ENCODE results near the gene RABGAP1L.
A peak's percentile ranks its signal among the peaks of the same experiment; 100 is the strongest.
"Not testable (repeated sequence)": the region's sequence is repeated elsewhere in the genome, so short reads cannot be mapped to it uniquely, and the experiment has no call there.

The RABGAP1L gene

DNA sequence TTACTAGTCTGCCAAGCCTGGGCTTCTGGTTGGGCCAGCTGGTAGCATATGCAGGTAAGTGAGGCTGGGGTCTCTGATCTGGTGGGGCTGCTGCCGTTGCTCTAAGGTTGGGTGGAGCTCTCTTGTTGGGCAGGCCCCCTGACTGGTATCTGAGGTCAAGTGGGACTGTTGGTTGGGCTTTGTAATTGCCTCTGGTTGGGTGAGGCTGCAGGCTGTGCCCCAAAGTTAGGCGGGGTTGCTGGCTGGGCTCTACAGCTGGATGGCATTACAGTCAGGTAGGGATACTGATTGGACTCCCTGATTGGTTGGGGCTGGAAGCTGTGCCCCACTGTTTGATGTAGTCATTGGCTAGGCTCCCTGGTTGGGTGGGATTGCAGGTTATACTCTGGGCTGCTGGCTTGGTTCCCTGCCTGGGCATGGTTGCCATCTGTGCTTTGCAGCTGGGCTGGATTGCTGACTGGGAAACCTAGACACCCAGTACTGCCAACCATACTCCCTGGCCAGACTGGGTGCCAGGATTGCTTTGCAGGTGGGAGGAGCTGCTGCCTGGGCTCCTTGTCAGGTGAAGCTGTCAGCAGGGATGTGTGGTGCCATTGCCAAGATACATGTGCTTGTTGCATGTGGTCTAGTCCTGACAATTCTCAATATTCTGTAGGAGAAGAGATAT is 130.5 kb downstream of the RABGAP1L start:
- DNase-seq (ENCODE audit: low spot score): no peak

- no peak for DNase-seq (ENCODE audit: low spot score)
These were observed 131.7 kb downstream of the RABGAP1L start for GRCh38 chr1:174291059-174291458.

GRCh38 chr1:174296309-174296708 is 137.0 kb downstream of the RABGAP1L start:
- DNase-seq (ENCODE audit: low spot score): no peak

GRCh38 chr1:174297351-174297750 is 138.0 kb downstream of the RABGAP1L start:
- DNase-seq (ENCODE audit: low spot score): no peak

DNA sequence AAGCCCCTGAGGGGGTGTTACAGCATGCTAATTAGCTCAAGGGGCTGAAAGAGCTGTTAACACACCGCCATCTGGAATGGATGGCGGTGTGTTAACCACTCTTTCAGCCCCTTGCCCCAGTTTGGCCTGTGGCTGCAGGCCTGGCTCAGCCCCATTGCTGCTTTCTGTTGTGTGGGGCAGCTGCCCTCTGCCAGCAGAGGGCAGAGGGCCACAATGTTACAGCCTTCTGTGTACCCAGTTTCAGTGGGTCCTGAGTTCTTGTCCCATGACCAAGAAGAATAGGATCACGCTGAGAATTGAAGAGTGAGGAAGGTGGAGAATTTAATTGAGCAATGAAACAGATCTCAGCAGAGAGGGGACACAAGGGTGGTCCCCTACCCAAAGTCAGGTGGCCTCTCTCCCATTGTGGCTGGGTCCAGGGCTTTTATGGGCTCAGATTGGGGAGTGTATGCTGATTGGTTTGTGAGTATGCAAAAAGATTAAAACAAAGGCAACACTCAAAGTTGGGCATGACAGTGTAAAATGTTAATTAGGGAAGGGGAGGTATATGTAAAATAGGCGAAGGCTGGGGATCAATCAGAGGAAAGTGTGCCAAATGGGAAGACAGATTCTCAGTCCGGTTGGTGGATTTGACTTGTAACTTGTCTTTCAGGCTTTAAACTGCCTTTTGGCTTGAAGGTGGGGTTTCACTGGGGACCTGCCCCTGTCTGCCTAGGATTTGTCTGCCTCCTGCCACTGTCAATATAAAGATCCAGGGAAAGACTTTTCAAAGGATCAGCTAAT is 142.2 kb downstream of the RABGAP1L start:
- no peak for DNase-seq (ENCODE audit: low spot score)

DNA sequence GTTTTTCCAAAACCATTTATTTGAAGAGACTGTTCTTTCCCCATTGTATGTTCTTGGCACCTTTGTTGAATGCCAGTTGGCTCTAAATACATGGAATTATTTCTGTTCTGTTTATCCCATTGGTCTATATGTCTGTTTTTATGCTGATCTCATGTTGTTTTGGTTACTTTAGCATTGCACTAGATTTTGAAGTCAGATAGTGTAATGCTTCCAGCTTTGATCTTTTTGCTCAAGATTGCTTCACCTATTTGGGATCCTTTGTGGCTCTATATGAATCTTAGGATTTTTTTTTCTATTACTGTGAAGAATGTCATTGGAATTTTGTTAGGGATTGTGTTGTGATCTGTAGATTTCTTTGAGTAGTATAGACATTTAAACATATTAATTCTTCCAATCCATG is 149.3 kb downstream of the RABGAP1L start:
- DNase-seq (ENCODE audit: low spot score): no peak

- DNase-seq (ENCODE audit: low spot score): no peak
These were observed 150.2 kb downstream of the RABGAP1L start for GRCh38 chr1:174309490-174309889.

GRCh38 chr1:174314433-174314832 is 155.1 kb downstream of the RABGAP1L start:
- no peak for DNase-seq (ENCODE audit: low spot score)

DNA sequence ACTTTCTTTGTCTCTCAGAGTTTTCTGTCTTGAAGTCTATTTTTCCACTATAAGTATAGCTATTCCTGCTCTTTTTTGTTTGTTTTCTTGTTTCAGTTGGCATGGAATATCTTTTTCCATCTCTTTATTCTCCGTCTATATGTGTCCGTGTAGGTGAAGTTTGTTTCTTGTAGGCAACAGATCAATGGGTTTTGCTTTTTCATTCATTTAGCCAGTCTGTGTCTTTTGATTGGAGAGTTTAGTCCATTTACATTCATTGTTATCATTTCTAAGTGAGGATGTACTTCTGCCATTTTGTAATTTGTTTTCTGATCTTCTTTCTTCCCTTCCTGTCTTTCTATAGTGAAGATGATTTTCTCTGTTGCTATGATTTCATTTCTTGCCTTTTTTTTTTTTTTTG is 155.9 kb downstream of the RABGAP1L start:
- DNase-seq (ENCODE audit: low spot score): no peak

- peak; percentile 2 for DNase-seq (ENCODE audit: low spot score)
These were observed 161.6 kb downstream of the RABGAP1L start for GRCh38 chr1:174320897-174321296.

DNA sequence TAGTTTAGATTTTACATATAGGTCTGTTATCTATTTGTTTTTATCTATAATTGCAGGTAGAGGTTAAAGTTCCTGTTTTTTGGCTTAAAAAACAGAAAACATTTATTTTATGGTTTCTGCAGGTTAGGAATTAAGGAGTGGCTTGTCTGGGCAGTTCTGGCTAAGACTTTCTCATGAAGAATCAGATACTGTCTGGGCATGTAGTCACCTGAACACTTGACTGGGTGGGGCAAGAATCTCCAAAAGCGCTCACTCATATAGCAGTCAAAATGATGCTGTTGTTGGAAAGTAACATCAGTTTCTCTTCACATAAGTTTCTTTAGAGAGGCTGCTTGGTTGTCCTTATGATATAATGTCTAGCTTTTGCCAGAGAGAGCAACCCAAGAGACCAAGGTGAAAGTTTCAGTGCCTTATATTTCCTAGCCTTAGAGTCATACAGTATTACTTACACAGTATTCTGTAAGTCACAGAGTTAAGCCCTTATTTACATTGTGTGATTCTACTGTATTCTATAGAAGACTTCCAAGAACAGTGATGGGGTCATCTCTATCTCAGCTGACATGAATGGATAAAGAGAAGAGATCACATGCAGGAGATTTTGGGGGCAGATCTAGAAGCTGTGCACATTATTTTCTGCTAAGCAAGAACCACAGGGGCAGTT is 163.0 kb downstream of the RABGAP1L start:
- DNase-seq (ENCODE audit: low spot score): no peak

GRCh38 chr1:174324493-174324892 is 165.2 kb downstream of the RABGAP1L start:
- DNase-seq (ENCODE audit: low spot score): no peak

DNA sequence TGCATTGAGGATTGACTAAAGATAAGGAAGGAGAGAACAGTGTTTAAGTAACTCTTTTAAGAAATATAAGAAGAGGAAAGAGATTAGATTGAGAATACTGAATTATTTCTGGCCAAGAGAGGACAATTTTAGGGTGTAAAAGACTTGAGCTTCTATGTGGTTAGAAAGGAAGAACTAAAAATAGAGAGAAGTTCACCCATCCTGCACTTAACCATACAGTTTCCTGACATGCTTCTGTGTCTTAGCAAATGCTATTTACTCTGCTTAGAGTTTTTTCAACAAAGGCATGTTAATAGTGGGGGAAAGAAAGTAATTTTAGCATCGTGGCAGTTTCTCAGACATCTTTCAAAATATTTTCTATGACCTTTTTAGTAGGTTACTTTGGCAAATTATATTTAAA is 165.6 kb downstream of the RABGAP1L start:
- no peak for DNase-seq (ENCODE audit: low spot score)

DNA sequence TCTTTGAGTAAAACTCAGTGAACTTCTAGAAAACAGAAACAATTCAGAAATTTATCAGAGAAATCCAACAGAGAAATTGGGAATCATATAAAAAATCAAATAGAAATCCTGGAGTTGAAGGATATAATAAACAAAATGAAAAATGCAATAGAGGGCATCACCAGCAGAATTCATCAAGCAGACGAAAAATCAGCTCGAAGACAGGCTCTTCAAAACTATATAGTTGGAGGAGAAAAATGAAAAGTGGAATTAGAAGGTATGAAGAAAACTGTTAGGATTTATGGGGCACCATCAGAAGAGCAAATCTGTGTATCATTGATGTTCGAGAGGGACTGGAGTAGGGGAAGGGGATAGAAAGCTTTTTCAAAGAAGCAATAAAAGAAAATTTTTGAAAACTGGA is 167.0 kb downstream of the RABGAP1L start:
- no peak for DNase-seq (ENCODE audit: low spot score)

DNA sequence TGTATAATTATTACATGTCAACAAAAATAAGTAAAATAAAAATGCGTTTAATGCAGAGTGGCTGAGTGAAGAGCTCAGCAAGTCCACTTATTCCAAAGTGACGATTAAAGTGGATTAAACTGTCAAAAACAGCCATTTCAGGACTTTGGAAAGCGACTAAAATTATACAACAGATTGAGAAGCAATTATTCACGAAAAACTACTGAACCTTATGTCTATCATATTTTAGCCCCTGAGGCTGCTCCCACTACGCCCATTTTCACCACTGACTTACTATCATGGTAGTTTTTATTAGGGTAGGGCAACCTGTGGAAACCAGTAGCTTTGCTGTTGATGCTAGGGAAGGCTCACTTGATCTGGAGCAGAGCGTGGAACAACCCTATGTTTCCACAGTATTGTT is 174.1 kb downstream of the RABGAP1L start:
- DNase-seq (ENCODE audit: low spot score): no peak

DNA sequence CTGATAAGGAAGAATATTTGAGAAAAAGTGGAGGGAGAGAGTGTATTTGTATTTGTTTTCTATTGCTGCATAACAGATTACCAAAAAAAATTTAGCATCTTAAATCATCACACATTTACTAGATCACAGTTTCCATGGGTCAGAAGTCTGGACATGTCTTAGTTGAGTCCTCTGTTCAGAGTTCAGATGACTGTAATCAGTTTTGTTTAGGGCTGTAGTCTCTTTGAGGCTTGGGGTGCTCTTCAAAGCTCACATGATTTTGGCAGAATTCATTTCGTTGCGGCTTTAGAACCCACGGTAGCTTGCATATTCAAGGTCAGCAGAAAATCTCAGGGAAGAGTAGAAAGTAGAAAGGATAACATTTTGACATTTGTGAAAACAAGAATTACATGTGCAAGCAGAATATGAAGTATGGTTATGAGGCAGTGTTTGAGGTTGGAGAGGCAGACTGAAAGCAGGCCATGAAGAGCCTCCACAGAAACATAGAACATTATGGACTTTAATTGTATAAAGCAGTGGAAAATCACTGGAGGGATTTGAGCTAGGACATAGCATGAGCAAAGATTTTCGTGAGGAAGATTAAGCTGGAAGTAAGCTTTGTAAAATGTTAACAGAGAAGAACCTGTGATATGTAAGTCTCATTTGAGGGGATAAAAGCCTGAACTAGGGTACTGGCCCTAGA is 177.8 kb downstream of the RABGAP1L start:
- DNase-seq (ENCODE audit: low spot score): no peak

DNA sequence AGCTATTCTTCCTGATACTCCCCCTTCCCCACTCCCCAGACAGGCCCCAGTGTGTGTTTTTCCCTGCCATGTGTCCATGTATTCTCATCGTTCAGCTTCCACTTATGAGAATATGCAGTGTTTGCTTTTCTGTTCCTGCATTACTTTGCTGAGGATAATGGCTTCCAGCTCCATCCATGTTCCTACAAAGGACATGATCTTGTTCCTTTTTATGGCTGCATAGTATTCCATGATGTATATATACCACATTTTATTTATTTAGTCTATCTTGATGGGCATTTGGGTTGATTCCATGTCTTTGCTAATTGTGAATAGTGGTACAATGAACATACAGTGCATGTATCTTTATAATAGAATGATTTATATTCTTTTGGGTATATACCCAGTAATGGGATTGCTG is 181.1 kb downstream of the RABGAP1L start:
- DNase-seq (ENCODE audit: low spot score): not testable (repeated sequence)

GRCh38 chr1:174344162-174344561 is 184.8 kb downstream of the RABGAP1L start:
- no peak for DNase-seq (ENCODE audit: low spot score)

DNA sequence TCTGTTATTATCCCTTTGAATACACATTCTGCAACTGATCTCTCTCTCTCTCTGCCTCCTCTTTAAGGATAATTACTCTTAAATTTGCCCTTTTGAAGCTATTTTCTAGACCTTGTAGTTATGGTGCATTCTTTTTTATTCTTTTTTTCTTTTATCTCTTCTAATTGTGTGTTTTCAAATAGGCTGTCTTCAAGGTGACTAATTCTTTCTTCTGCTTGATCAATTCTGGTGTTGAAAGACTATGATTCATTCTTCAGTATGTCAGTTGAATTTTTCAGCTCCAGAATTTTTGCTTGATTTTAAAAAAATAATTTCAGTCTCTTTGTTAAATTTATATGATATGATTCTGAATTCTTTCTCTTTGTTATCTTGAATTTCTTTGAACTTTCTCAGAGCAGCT is 192.8 kb downstream of the RABGAP1L start:
- no peak for DNase-seq (ENCODE audit: low spot score)

- DNase-seq (ENCODE audit: low spot score): no peak
These were observed 193.7 kb downstream of the RABGAP1L start for GRCh38 chr1:174352883-174353608.

DNA sequence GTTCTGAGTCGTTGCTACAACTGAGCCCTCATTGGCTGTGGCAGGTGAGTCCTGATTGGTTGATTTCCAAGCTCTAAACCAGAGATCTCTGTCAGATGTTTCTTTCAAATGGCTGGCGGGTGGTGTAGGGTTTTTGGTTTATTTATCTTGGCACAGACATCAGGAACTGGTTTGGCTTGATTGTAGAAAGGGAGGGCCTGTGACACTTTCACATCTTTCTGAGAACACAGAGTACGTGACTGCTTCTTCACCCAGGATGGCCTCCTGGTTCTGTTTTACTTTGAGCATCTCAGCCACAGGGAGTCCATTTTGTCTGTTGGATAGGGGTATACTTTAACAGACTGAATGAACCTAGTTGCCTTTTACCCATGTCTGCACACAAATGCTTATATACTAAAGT is 199.0 kb downstream of the RABGAP1L start:
- DNase-seq (ENCODE audit: low spot score): no peak
